Activated CD4-positive, alpha-beta memory T cell treated with anti-CD3 and anti-CD28 coated beads for 36 hours (primary cell): ENCODE results near the gene CCDC187. TPM values are rescaled to one million over a fixed set of nuclear protein-coding genes. Genes with fewer than 3 reads are reported as not detected.

Experiments used
- CTCF ChIA-PET: fragments of 350-600 bp; sonication (Branson Sonifier 250); formaldehyde crosslinking; loops from one replicate; lab custom pipeline; 2021; ENCODE audit warnings: antibody characterized with exemption, inconsistent platforms; lab: Charles Lee
- POLR2A ChIA-PET: fragments of 350-600 bp; sonication (Branson Sonifier 250); formaldehyde crosslinking; loops from one replicate; lab custom pipeline; 2021; ENCODE audit warnings: antibody characterized with exemption; lab: Charles Lee
- DNase-seq: peaks from one replicate; pipeline ENCODE4 v3.0.0-alpha.2; 2020
- H3K27ac Mint-ChIP-seq: one replicate; pipeline ENCODE4 v1.8.0; 2021; ENCODE audit warnings: mixed read lengths
- H3K27me3 Mint-ChIP-seq: one replicate; pipeline ENCODE4 v1.8.0; 2021; ENCODE audit warnings: mixed read lengths
- H3K36me3 Mint-ChIP-seq: one replicate; pipeline ENCODE4 v1.8.0; 2021; ENCODE audit warnings: mixed read lengths
- H3K4me1 Mint-ChIP-seq: one replicate; pipeline ENCODE4 v1.8.0; 2021; ENCODE audit warnings: low read depth, mixed read lengths
- H3K4me3 Mint-ChIP-seq: one replicate; pipeline ENCODE4 v1.8.0; 2021; ENCODE audit warnings: mild to moderate bottlenecking, mixed read lengths
- H3K9me3 Mint-ChIP-seq: one replicate; pipeline ENCODE4 v1.8.0; 2021; ENCODE audit warnings: mixed read lengths
- intact Hi-C: fragments of 100-400 bp; cut with micrococcal nuclease; formaldehyde crosslinking; loops from one replicate; pipeline ENCODE4 v1.15.1; 2023
- total RNA-seq, 2 experiments: library from RNA; stranded (reverse); gene quantifications; one replicate each; pipeline ENCODE4 v1.2.3, GENCODE V29; 2021

CCDC187 gene
- total RNA-seq, 2 experiments from 2014 or later: not detected

DNA sequence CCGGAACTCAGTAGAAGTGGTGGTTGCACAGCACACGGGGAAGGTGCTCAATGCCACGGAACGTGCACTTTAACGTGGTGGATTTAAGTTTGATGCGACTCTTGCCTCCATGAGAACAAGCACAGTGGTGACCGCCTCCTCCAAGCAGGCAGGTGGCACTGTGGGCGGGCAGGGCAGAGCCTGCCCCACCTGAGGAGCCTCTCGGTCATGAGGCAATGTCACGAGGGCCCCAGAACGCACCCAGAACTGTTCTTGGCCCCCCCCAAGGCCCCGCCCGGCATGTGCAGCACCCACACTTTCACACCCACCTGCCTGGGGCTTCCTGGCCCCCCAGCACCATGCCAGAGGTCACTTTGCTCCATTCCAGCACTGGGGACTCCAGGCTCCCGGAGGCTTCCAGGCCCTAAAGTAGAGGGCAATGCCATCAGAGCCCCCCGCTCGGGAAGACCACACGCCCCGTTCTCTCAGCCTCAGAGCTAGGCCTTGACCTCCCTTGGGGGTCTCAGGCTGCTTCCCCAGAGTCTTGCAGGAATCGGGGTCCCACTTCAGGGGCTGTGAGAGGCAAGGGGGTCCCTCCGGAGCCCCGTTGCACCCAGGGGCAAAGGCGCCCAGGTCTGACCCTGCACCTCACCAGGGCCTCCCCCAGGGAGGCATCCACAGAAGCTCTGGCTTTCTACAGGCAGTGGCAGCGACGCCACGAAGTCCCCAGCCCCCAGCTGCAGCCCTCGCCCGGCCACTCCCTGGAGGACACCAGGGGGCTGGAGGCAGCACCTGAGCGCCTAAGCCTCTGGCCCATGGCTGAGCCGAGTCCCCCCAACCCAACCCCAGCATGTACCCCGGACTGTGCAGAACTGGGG lies 14.0 kb downstream of the CCDC187 start:
- POLR2A ChIA-PET: no interaction called here
- intact Hi-C loops: no loop called here
- Mint-ChIP-seq H3K36me3 (no peaks in the 10 kb centered on the region), H3K9me3 (no peaks in the 10 kb centered on the region), H3K27me3 (no peaks in the 10 kb centered on the region), H3K4me1 (no peaks in the 10 kb centered on the region), H3K27ac (no peak overlapping the region), H3K4me3 (no peak overlapping the region)
- no peak for DNase-seq
- CTCF ChIA-PET: no interaction called here

DNA sequence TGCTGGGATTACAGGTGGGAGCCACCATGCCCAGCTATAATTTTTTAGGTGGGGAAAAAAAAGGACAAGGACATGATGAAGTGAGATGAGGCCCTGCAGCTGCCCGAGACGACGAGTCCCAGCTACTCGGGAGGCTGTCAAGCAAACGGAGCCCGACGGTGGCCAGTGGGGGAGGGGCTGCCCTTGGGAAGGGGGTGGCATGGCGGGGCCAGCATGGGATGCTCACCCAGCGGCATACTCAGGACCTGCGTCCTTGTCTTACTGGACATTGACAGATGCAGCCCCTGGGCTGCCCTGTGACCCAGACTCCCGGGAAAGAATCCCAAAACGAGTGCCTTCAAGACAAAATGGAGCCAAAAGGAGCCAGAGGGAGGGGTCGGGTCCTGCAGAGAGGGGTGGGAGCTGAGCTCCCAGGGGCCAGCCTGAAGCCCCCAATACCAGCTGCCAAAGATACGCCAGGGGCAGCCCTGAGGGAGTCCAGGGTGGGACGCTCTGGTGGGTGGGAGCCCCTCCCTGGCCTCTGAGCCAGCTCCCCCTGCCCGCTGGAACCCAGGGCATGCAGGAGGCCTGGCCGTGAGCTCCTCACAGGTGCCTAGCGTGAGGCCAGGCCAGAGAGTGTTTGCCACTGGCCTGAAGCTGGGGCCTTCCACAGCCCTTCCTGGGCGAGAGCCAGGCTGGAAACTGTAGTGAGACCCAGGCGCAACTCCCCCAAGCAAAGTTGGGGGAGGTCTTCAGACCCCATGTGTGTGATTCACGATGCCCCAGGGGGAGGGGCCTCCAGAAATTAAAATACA lies 15.7 kb downstream of the CCDC187 start:
- Mint-ChIP-seq H3K27me3 (peaks cover 4% of the 10 kb centered on the region), H3K36me3 (no peaks in the 10 kb centered on the region), H3K4me3 (no peak overlapping the region), H3K27ac (no peak overlapping the region), H3K9me3 (no peaks in the 10 kb centered on the region), H3K4me1 (peaks cover 5% of the 10 kb centered on the region)
- intact Hi-C loops: no loop called here
- POLR2A ChIA-PET: no interaction called here
- CTCF ChIA-PET: no interaction called here
- DNase-seq: no peak

DNA sequence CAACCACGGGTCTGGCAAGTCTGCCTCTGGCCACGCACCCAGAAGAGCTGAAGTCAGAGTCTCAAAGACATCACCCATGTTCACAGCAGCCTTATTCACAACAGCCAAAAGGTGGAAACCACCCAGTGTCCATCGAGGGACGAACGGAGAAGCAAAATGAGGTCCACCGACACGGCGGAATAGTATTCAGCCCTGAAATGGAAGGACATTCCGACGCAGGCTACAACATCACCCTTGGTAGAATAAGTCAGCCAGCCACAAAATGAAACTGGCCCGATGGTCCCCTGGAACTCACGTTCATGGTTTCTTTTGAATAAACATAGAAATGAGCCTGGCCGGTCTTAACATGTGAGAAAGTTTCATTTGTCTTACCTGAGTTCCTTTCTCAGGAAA lies 16.9 kb downstream of the CCDC187 start:
- peaks cover 4% of the 10 kb centered on the region for H3K27me3 Mint-ChIP-seq
- ChIA-PET CTCF (interaction anchor here (0.7 kb wide), 1 partner anchor 18 kb away, joined by 3 read pairs; no protein-coding TSS in a partner anchor), POLR2A (no interaction called here)
- no peaks in the 10 kb centered on the region for H3K9me3 Mint-ChIP-seq
- no peak overlapping the region for H3K4me3 Mint-ChIP-seq
- intact Hi-C loops: no loop called here
- H3K4me1 Mint-ChIP-seq: peaks cover 5% of the 10 kb centered on the region
- H3K27ac Mint-ChIP-seq: no peak overlapping the region
- H3K36me3 Mint-ChIP-seq: no peaks in the 10 kb centered on the region
- DNase-seq: no peak

DNA sequence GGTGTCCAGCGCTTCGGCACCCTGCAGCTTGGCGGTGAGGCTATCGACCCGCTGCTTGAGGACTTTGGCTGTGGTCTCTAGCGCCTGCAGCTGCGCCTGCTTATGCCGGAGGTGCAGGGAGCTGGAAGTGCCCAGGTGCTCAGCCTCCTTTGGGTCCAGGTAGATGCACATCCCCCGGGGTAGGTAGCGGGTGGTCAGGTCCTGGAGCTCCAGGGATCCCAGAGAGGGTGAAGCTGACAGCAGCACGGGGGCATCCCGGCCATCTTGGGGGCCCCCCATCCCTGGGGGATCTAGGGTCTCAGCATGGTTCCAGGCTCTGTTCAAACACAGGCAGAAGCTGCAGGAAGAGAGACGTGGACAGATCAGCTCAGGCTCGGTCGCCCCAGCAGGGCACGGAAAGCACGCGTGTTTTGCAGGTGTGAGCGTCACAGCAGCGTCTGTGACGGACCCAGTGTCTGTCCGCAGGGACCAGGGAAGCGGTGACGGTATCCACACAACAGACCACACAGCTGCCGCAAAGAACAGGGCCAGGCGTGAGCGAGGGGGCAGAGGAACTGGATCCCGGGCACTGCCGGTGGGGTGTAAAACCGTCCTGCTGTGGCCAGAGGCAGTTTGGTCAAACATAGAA lies 17.4 kb downstream of the CCDC187 start:
- Mint-ChIP-seq H3K36me3 (no peaks in the 10 kb centered on the region), H3K9me3 (no peaks in the 10 kb centered on the region), H3K4me3 (no peak overlapping the region), H3K4me1 (peaks cover 5% of the 10 kb centered on the region), H3K27me3 (peaks cover 4% of the 10 kb centered on the region), H3K27ac (no peak overlapping the region)
- intact Hi-C loops: no loop called here
- DNase-seq: no peak
- ChIA-PET CTCF (interaction anchor here (0.7 kb wide), 1 partner anchor 17 kb away, joined by 3 read pairs; no protein-coding TSS in a partner anchor), POLR2A (no interaction called here)

DNA sequence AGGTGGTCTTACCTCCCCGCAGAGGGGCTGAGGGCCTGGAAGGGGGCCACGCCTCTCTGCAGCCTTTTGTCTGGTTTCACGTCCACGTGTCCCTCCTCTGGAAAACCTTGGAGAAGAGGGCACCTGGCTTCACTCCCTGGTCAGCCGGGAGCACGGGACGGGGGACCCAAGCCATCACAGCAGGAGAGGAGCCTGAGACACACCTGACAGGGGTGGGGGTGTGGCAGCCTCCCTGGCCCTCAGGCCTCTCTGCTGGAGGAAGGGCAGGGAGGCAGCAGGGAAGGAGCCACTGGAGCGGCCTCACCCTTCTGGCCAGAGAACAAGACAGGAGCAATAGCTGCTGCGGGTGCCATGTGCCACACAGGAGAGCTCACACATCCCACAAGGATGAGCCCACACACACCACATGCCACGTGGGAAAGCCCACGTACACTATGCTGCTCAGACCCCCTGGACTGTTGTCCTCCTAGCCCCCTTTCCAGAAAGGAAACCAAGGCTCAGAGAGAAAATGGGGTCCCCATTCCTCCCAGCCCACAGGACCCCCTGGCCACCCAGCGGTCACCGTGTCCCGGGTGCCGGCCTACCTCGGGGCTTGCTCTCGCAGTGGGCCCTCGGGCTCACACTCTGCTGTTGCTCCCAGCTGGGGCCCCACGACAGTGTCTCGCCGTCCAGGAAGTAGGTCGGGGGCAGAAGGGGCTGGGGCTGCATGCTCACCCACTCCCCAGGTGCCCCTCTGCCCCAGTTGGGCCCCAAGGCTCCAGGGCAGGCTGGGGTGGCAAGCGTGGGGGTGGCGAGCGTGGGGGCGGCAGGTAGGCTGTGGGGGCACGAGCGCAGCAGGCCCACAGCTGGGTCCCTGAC lies 18.2 kb downstream of the CCDC187 start:
- Mint-ChIP-seq H3K4me3 (no peak overlapping the region), H3K9me3 (no peaks in the 10 kb centered on the region), H3K27me3 (peaks cover 4% of the 10 kb centered on the region), H3K4me1 (peaks cover 5% of the 10 kb centered on the region), H3K36me3 (no peaks in the 10 kb centered on the region), H3K27ac (no peak overlapping the region)
- CTCF ChIA-PET: no interaction called here
- POLR2A ChIA-PET: no interaction called here
- intact Hi-C loops: no loop called here
- no peak for DNase-seq

DNA sequence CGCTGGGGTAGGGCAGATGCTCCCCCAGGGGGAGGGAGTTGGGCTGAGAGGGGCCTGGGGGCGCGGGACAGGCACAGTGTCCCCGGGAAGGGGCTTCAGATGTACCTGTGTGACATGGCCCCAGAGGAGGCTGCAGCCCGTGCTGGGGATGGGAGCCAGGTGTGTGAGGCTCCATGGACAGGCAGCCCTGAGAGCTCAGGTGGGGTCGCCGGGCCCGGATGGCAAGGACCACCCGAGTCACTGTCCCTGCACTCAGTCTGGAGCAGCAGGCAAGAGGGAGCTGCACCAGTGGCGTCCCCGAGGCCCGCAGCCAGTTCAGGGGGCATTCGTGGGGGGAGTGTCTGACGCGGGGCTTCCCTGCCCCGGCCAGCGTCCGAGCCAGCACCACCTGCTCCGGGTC lies 18.9 kb downstream of the CCDC187 start:
- Mint-ChIP-seq H3K9me3 (no peaks in the 10 kb centered on the region), H3K27ac (no peak overlapping the region), H3K27me3 (peaks cover 4% of the 10 kb centered on the region), H3K4me1 (peaks cover 5% of the 10 kb centered on the region), H3K36me3 (no peaks in the 10 kb centered on the region), H3K4me3 (no peak overlapping the region)
- no peak for DNase-seq
- ChIA-PET CTCF (interaction anchor here (3.8 kb wide), 1 partner anchor 114 kb away, joined by 19 read pairs; no protein-coding TSS in a partner anchor), POLR2A (no interaction called here)
- intact Hi-C loops: no loop called here

DNA sequence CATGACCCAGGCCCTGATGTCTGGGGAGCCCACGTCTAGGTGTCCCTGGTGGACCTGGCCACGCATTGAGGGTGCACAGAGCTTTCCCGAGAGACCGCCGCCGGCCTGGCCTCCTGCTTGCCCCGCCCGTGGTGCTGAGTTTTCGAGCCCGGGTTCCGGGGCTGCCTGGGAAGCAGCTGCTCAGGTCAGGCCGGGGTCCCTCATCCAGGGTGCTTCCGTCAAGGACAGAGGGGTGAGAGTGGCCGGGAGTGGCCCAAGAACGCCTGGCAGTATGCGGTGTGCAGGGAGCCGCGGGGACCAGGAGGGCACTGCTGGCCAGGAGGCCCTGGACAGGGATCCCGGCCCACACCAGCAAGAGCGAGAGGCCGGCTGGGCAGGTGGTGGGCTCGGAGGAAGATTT lies 19.6 kb downstream of the CCDC187 start:
- DNase-seq: no peak
- Mint-ChIP-seq H3K36me3 (no peaks in the 10 kb centered on the region), H3K27me3 (peaks cover 4% of the 10 kb centered on the region), H3K4me3 (no peak overlapping the region), H3K9me3 (no peaks in the 10 kb centered on the region), H3K27ac (no peak overlapping the region), H3K4me1 (peaks cover 5% of the 10 kb centered on the region)
- ChIA-PET POLR2A (no interaction called here), CTCF (interaction anchor here (1.0 to 3.8 kb wide), 5 partner anchors 9 to 113 kb away, joined by 3 to 19 read pairs (median 3); no protein-coding TSS in a partner anchor)
- intact Hi-C loops: no loop called here

DNA sequence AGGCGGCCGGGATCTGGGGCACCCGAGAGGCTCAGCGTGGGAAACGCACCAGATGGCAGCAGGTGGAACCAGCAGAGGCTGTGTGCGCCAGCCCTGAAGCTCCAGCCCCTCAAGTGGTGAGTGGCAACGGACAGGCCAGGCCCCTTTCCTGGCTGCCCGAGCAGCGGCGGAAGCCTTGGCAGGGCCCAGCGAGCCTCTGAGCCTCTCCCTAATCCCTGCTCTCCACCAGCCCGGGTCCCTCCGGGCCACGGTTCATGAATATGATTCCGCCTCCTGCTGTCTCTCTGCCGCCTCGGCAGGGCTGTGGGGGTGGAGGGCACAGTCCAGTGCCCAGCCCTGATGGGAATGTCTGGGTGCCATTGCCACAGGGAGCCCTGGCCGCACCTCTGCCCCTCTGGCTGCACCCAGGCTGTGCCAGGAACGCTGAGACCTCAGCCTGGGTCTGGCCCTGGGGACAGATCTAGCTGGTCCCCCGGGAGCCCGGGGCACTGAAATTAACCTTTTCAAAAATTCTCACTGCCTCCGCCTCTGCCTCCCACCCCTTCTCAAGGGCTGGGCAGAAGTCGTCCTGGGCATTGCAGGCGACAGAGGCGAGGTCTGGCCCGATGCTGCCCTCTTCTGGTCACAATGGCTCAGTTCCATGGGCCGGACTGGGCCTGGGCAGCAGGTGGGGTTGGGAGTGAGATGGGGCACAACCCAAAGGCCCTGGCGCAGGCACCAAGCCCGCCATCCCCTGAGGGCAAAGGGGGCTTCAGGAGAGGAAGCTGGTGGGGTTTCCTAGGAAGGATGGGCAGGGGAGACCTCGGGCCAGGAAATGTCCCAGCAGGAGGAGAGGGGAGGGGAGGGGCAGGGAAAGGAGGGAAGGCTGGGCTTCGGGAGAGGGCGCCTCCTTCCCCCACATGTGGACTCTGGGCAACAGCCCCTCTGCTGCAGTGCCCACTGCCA lies 20.3 kb downstream of the CCDC187 start:
- H3K4me3 Mint-ChIP-seq: no peak overlapping the region
- peaks cover 4% of the 10 kb centered on the region for H3K27me3 Mint-ChIP-seq
- H3K36me3 Mint-ChIP-seq: no peaks in the 10 kb centered on the region
- CTCF ChIA-PET: interaction anchor here (0.6 to 3.8 kb wide), 7 partner anchors 8 to 151 kb away, joined by 3 to 19 read pairs (median 3); no protein-coding TSS in a partner anchor
- H3K4me1 Mint-ChIP-seq: peaks cover 5% of the 10 kb centered on the region
- H3K27ac Mint-ChIP-seq: no peak overlapping the region
- H3K9me3 Mint-ChIP-seq: no peaks in the 10 kb centered on the region
- intact Hi-C loops: loop anchor here (1.0 kb wide), 1 partner anchor 113 kb away; no protein-coding TSS in a partner anchor
- peak; percentile 82 for DNase-seq
- POLR2A ChIA-PET: no interaction called here

DNA sequence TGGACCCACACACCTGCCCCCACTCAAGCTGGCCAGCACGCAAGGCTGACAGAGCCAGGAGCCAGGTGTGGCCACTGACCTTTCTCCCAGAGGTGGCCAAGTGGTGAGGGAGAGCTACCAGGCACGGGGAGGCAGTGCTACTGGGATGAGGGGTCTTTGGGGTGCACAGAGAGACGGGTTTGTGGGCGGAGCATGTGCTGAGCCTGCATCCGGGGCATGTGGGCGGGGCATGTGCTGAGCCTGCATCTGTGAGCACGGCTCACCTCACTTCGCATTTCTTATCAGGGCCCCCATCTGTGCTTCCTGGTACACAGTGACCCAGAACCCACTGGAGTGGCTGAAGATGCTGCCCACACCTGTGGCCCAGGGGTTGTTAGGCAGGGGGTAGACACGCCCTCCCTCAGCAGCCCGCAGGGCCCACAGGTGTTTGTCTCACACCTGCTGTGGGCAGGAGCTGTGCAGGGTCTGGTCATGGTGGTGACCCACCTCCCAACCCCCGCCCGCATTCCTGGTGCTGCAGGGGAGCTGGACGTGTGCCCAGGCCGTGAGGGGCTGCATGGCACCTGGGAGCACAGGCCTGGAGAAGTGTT lies 21.5 kb downstream of the CCDC187 start:
- intact Hi-C loops: no loop called here
- CTCF ChIA-PET: interaction anchor here (1.3 to 3.8 kb wide), 5 partner anchors 14 to 150 kb away, joined by 3 to 19 read pairs (median 4); partner anchors contain the start of gene GPSM1
- H3K4me3 Mint-ChIP-seq: no peak overlapping the region
- H3K36me3 Mint-ChIP-seq: no peaks in the 10 kb centered on the region
- H3K27me3 Mint-ChIP-seq: peaks cover 4% of the 10 kb centered on the region
- peaks cover 5% of the 10 kb centered on the region for H3K4me1 Mint-ChIP-seq
- H3K9me3 Mint-ChIP-seq: no peaks in the 10 kb centered on the region
- POLR2A ChIA-PET: no interaction called here
- H3K27ac Mint-ChIP-seq: no peak overlapping the region
- peak; percentile 15 for DNase-seq
